DND-41 (cell line): ENCODE measurements around the gene SH2B3.

Experiments used
- ATAC-seq: fragments of 200-7000 bp; cut with Tn5 transposase; 3 replicates; pipeline ENCODE4 v1.9.1; 2021; ENCODE audit warnings: low read depth; ENCODE audit not compliant: insufficient read depth
- DNase-seq: peaks from one replicate; pipeline ENCODE4 v3.0.0-alpha.2; 2020
- H2AFZ ChIP-seq: 2 replicates; pipeline ENCODE4 v1.6.0; 2012; ENCODE audit warnings: low read depth, low read length
- H3K27ac ChIP-seq: 2 replicates; pipeline ENCODE4 v1.5.1; 2012; ENCODE audit warnings: low read length, inconsistent platforms
- H3K27me3 ChIP-seq: fragments of 200-600 bp; sonication (generic); 2 replicates; pipeline ENCODE4 v1.6.0; 2012; ENCODE audit warnings: low read length, mild to moderate bottlenecking, inconsistent platforms; ENCODE audit not compliant: insufficient read depth, poor library complexity
- H3K36me3 ChIP-seq: 2 replicates; pipeline ENCODE4 v1.5.1; 2012; ENCODE audit warnings: low read length, inconsistent platforms; ENCODE audit not compliant: insufficient read depth
- H3K4me1 ChIP-seq: 2 replicates; pipeline ENCODE4 v1.5.1; 2012; ENCODE audit warnings: mild to moderate bottlenecking, low read length; ENCODE audit not compliant: insufficient read depth
- H3K4me2 ChIP-seq: 2 replicates; pipeline ENCODE4 v1.6.0; 2012; ENCODE audit warnings: mild to moderate bottlenecking, moderate library complexity, low read length, inconsistent platforms; ENCODE audit not compliant: insufficient read depth
- H3K4me3 ChIP-seq, 2 experiments: fragments of 200-600 bp in 1 of 2; shearing (Covaris generic) in 1 of 2; 2 replicates each; pipeline ENCODE4 v1.5.1; 2012 to 2016; ENCODE audit warnings: inconsistent platforms in 2 of 2, low read length in 2 of 2, mild to moderate bottlenecking in 2 of 2, low read depth in 1 of 2, moderate library complexity in 1 of 2
- H3K79me2 ChIP-seq: 2 replicates; pipeline ENCODE4 v1.6.0; 2012; ENCODE audit warnings: low read length, inconsistent platforms; ENCODE audit not compliant: insufficient read depth
- H3K9ac ChIP-seq: 2 replicates; pipeline ENCODE4 v1.6.0; 2012; ENCODE audit warnings: low read depth, mild to moderate bottlenecking, inconsistent platforms, low read length, moderate library complexity
- H3K9me3 ChIP-seq: 2 replicates; pipeline ENCODE4 v1.5.1; 2012; ENCODE audit warnings: low read length, moderate library complexity, mild to moderate bottlenecking, inconsistent platforms; ENCODE audit not compliant: insufficient read depth, severe bottlenecking
- H4K20me1 ChIP-seq: 2 replicates; pipeline ENCODE4 v1.6.0; 2012; ENCODE audit warnings: low read length; ENCODE audit not compliant: insufficient read depth
- EZH2 ChIP-seq: IDR thresholded peaks from 3 replicates; pipeline ENCODE4 v1.6.1; 2012; ENCODE audit warnings: borderline replicate concordance, low read depth, mild to moderate bottlenecking, moderate library complexity, low read length, inconsistent platforms; ENCODE audit not compliant: severe bottlenecking
- TF ChIP-seq, protein P1 (sequence below): IDR thresholded peaks from 2 replicates; pipeline ENCODE4 v1.5.1; 2012; ENCODE audit warnings: borderline replicate concordance, low read length, moderate library complexity, mild to moderate bottlenecking; ENCODE audit not compliant: poor library complexity, severe bottlenecking; ENCODE audit errors: extremely low read depth

SH2B3 gene

DNA sequence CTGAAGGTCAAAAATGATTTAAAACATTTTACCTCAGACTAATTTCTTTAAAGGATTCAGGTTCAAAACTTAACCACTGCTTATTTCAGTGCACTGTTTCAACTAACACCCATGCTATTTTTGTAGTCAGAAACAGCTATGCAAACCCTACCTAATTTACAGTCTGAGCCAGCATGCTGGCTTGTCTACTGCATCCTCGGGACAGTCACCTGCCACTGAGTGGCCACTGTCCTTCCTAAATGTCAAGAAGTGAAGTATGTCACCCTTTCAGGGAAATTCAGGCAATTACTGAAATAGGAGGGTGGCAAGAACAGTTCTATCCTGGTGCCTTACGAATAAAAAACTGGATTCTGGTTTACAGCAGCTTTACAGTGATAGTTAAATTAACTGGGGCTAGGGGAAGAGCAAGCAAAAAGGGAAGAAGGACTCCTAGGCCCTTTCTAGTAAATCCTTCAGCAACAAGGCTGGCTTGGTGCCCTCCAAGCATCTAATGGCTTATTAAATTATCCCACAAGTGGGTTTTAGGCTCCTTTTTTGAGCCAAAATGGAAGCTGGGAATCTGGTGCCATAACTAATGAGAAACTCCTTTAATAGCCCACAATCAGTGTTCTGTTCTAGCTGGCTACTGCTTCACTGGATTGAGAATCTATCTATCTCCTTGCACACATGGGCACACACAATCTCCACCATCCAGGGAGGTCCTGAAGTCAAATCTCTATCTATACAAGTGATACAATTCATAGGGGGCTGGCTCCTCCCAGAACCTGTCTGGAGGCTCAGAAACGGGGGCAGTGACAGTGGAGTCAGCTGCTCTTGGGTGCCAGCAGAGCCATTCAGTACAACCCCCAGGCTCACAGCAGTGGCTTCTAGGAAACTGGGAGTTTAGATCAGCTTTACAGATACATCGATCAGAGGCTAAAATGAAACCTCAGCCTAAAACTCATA lies 43.4 kb downstream of the SH2B3 start:
- Histone ChIP-seq H3K9ac (no peak overlapping the region), H3K4me3 (no peak overlapping the region), H3K4me1 (no peaks in the 10 kb centered on the region), H3K27ac (no peak overlapping the region), H4K20me1 (peaks cover 57% of the 10 kb centered on the region), H3K4me2 (no peak overlapping the region), H3K27me3 (no peaks in the 10 kb centered on the region), H3K36me3 (peaks cover 96% of the 10 kb centered on the region), H2AFZ (no peak overlapping the region), H3K9me3 (no peaks in the 10 kb centered on the region), H3K79me2 (peaks cover 17% of the 10 kb centered on the region)
- TF ChIP-seq EZH2: no peak
- TF ChIP-seq, protein P1, sequence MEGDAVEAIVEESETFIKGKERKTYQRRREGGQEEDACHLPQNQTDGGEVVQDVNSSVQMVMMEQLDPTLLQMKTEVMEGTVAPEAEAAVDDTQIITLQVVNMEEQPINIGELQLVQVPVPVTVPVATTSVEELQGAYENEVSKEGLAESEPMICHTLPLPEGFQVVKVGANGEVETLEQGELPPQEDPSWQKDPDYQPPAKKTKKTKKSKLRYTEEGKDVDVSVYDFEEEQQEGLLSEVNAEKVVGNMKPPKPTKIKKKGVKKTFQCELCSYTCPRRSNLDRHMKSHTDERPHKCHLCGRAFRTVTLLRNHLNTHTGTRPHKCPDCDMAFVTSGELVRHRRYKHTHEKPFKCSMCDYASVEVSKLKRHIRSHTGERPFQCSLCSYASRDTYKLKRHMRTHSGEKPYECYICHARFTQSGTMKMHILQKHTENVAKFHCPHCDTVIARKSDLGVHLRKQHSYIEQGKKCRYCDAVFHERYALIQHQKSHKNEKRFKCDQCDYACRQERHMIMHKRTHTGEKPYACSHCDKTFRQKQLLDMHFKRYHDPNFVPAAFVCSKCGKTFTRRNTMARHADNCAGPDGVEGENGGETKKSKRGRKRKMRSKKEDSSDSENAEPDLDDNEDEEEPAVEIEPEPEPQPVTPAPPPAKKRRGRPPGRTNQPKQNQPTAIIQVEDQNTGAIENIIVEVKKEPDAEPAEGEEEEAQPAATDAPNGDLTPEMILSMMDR: no peak
- ATAC-seq: no peak
- peak; percentile 6 for DNase-seq

DNA sequence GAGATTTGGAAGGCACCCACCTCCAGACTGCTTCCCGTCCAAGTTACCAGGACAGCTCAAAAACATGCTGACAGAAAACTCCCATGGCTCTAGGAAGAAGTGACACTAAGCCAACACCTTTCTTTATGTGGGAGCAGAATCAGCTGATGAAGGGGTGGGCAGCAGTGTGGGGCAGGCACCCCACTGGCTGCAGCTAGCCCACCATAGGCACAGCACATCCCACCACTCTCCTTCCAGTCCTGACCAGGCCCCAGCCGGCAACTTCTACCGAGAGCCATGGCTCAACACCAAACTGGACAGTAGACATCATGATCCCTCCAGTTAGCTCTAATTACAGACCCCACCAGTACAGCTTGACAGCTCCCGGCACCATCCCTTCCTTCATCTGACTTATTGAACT lies 45.0 kb downstream of the SH2B3 start:
- no peaks in the 10 kb centered on the region for H3K27me3 ChIP-seq
- H3K4me1 ChIP-seq: no peaks in the 10 kb centered on the region
- no peak overlapping the region for H2AFZ ChIP-seq
- no peaks in the 10 kb centered on the region for H3K9me3 ChIP-seq
- DNase-seq (no peak), ATAC-seq (no peak)
- H3K27ac ChIP-seq: 0 out of 2 replicates have a peak overlapping the region, but pooled peaks have one; percentile 20
- H3K9ac ChIP-seq: no peak overlapping the region
- no peak overlapping the region for H3K4me2 ChIP-seq
- peaks cover 41% of the 10 kb centered on the region for H4K20me1 ChIP-seq
- peaks cover 97% of the 10 kb centered on the region for H3K36me3 ChIP-seq
- no peak overlapping the region for H3K4me3 ChIP-seq
- TF ChIP-seq, protein P1: no peak
- TF ChIP-seq EZH2: no peak
- H3K79me2 ChIP-seq: peaks cover 10% of the 10 kb centered on the region

DNA sequence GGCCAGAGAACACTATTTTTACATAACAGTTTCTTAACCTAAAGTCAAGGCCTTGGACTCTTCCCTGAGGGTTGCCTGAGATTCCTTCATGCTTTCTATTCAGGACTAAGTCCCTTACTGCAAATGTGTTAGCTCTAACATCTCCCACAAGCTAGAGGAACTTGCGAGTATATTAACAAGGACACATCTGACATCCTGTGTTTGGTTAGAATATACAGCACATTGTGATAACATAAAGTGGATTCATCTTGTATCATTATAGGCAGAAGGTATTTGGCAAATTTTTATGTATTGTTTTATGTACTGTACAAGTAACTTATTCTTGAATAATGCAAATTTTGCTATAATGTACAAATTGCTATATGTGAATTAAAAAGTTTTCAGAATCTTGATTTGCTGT lies 45.5 kb downstream of the SH2B3 start:
- TF ChIP-seq, protein P1: no peak
- no peak for TF ChIP-seq EZH2
- no peak for ATAC-seq
- Histone ChIP-seq H3K4me2 (no peak overlapping the region), H3K36me3 (peaks cover 97% of the 10 kb centered on the region), H2AFZ (no peak overlapping the region), H3K9ac (no peak overlapping the region), H3K27ac (no peak overlapping the region), H3K9me3 (no peaks in the 10 kb centered on the region), H3K4me3 (no peak overlapping the region), H3K79me2 (peaks cover 5% of the 10 kb centered on the region; the same call in 1 of the 2 replicates), H3K4me1 (no peaks in the 10 kb centered on the region), H3K27me3 (no peaks in the 10 kb centered on the region), H4K20me1 (peaks cover 36% of the 10 kb centered on the region)
- DNase-seq: no peak
